Measurements from ENCODE around the gene RNF213. TPM values are rescaled to one million over a fixed set of nuclear protein-coding genes. Genes with fewer than 3 reads are reported as not detected.

Gene RNF213
- total RNA-seq, 1 experiment from 2014 or later, result 70.5 TPM

DNA sequence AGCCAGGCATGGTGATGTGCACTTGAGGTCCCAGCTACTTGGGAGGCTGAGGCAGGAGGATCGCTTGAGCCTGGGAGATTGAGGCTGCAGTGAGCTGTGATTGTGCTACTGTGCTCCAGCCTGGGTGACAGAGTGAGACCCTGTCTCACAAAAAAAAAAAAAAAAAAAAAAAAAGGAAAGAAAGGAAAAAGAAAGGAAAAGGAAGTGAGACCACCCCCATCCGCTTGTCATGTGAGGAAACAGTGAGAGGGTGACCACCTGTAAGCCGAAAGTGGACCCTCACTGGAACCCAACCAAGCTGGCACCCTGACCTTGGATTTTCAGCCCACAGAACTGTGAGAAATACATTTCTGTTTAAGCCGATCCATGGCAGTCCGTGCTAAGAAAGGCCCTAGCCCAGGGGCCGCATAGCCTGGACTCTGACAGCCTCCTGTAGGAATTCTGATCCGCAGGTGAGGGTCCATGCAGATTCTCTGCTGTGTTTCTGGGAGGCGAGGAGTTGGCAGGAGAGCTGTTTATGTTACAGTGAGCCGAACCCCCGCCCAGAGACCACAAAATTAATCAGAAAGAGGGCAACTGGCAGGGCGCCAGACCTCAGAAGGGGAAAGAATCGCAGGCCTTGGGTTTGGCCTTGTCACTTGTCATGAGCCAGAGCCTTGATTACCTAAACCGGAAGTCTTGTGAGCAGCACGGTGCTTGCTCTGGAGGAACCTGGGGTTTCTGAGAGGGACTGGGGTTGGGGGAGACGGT is 41.5 kb upstream of the RNF213 start:
- ATAC-seq, result peak; percentile 36

GRCh38 chr17:80219763-80220053 is 40.9 kb upstream of the RNF213 start:
- no peaks in the 10 kb centered on the region for H3K9me3 Mint-ChIP-seq
- POLR2A ChIA-PET, result interaction anchor here (0.8 kb wide), 1 partner anchor 68 kb away, joined by 5 read pairs; no protein-coding TSS in a partner anchor
- no peaks in the 10 kb centered on the region for H3K27me3 Mint-ChIP-seq (ENCODE audit: low read depth)
- DNase-seq (ENCODE audit: low spot score) (no peak), ATAC-seq (peak; percentile 14)
- CTCF ChIA-PET, result interaction anchor here (0.6 to 1.8 kb wide), 8 partner anchors 14 to 142 kb away, joined by 3 to 8 read pairs (median 4); partner anchors contain the start of gene GAA
- H3K4me3 Mint-ChIP-seq, result peak overlapping the region; percentile 91
- no peak overlapping the region for H3K27ac Mint-ChIP-seq
- H3K36me3 Mint-ChIP-seq, result peaks cover 7% of the 10 kb centered on the region
- H3K4me1 Mint-ChIP-seq, result peaks cover 15% of the 10 kb centered on the region
- no peak for TF ChIP-seq NFATC4 (CRISPR knock-in tag; IDR thresholded peaks at IDR 0.05)
- no peak for TF ChIP-seq OVOL2 (CRISPR knock-in tag; IDR thresholded peaks at IDR 0.05; ENCODE audit: borderline replicate concordance)
- no peak for TF ChIP-seq FOXJ3 (CRISPR knock-in tag; IDR thresholded peaks at IDR 0.05; ENCODE audit: borderline replicate concordance)
- no peak for TF ChIP-seq SOX15 (CRISPR knock-in tag; IDR thresholded peaks at IDR 0.05)
- TF ChIP-seq, protein P1, sequence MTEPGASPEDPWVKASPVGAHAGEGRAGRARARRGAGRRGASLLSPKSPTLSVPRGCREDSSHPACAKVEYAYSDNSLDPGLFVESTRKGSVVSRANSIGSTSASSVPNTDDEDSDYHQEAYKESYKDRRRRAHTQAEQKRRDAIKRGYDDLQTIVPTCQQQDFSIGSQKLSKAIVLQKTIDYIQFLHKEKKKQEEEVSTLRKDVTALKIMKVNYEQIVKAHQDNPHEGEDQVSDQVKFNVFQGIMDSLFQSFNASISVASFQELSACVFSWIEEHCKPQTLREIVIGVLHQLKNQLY (CRISPR knock-in tag; IDR thresholded peaks at IDR 0.05), result no peak
- TF ChIP-seq ZNF263 (CRISPR knock-in tag; IDR thresholded peaks at IDR 0.05; ENCODE audit: low read depth), result no peak
- TF ChIP-seq, protein P2, sequence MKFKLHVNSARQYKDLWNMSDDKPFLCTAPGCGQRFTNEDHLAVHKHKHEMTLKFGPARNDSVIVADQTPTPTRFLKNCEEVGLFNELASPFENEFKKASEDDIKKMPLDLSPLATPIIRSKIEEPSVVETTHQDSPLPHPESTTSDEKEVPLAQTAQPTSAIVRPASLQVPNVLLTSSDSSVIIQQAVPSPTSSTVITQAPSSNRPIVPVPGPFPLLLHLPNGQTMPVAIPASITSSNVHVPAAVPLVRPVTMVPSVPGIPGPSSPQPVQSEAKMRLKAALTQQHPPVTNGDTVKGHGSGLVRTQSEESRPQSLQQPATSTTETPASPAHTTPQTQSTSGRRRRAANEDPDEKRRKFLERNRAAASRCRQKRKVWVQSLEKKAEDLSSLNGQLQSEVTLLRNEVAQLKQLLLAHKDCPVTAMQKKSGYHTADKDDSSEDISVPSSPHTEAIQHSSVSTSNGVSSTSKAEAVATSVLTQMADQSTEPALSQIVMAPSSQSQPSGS (CRISPR knock-in tag; IDR thresholded peaks at IDR 0.05; ENCODE audit: borderline replicate concordance, low read depth), result no peak
- no peak for TF ChIP-seq ZNF232 (CRISPR knock-in tag; IDR thresholded peaks at IDR 0.05)
- TF ChIP-seq AR (CRISPR knock-in tag; IDR thresholded peaks at IDR 0.05), result no peak

More for the DNA sequence above, 41.5 kb upstream of the RNF213 start:
- H3K4me3 Mint-ChIP-seq, result peak overlapping the region; percentile 91
- H3K4me1 Mint-ChIP-seq, result peaks cover 10% of the 10 kb centered on the region
- H3K27me3 Mint-ChIP-seq (ENCODE audit: low read depth), result no peaks in the 10 kb centered on the region
- TF ChIP-seq CREM (CRISPR knock-in tag; IDR thresholded peaks at IDR 0.05) (no peak), ZNF317 (CRISPR knock-in tag; IDR thresholded peaks at IDR 0.05; ENCODE audit: borderline replicate concordance, low read depth) (no peak), ATF6 (CRISPR knock-in tag; IDR thresholded peaks at IDR 0.05) (no peak), MXD4 (CRISPR knock-in tag; IDR thresholded peaks at IDR 0.05; ENCODE audit: borderline replicate concordance) (no peak), NFATC4 (CRISPR knock-in tag; IDR thresholded peaks at IDR 0.05) (no peak), PRRX2 (CRISPR knock-in tag; IDR thresholded peaks at IDR 0.05) (no peak), ZNF416 (CRISPR knock-in tag; IDR thresholded peaks at IDR 0.05) (no peak), ETV6 (CRISPR knock-in tag; IDR thresholded peaks at IDR 0.05) (no peak), ZNF671 (CRISPR knock-in tag; IDR thresholded peaks at IDR 0.05) (no peak), RORB (CRISPR knock-in tag; IDR thresholded peaks at IDR 0.05) (no peak), TP53 (CRISPR knock-in tag; IDR thresholded peaks at IDR 0.05) (no peak), IRF2 (CRISPR knock-in tag; IDR thresholded peaks at IDR 0.05; ENCODE audit: borderline replicate concordance, low read depth) (no peak), AR (CRISPR knock-in tag; IDR thresholded peaks at IDR 0.05) (no peak)
- TF ChIP-seq, protein P3, sequence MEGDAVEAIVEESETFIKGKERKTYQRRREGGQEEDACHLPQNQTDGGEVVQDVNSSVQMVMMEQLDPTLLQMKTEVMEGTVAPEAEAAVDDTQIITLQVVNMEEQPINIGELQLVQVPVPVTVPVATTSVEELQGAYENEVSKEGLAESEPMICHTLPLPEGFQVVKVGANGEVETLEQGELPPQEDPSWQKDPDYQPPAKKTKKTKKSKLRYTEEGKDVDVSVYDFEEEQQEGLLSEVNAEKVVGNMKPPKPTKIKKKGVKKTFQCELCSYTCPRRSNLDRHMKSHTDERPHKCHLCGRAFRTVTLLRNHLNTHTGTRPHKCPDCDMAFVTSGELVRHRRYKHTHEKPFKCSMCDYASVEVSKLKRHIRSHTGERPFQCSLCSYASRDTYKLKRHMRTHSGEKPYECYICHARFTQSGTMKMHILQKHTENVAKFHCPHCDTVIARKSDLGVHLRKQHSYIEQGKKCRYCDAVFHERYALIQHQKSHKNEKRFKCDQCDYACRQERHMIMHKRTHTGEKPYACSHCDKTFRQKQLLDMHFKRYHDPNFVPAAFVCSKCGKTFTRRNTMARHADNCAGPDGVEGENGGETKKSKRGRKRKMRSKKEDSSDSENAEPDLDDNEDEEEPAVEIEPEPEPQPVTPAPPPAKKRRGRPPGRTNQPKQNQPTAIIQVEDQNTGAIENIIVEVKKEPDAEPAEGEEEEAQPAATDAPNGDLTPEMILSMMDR (IDR thresholded peaks at IDR 0.05), result no peak
- ChIA-PET POLR2A (interaction anchor here (0.8 kb wide), 1 partner anchor 68 kb away, joined by 5 read pairs; no protein-coding TSS in a partner anchor), CTCF (interaction anchor here (0.9 to 1.5 kb wide), 3 partner anchors 37 to 118 kb away, joined by 3 to 8 read pairs (median 3); partner anchors contain the start of gene GAA)
- H3K27ac Mint-ChIP-seq, result peak overlapping the region; percentile 63; the same call in 1 of the 2 replicates
- peaks cover 7% of the 10 kb centered on the region for H3K36me3 Mint-ChIP-seq
- H3K9me3 Mint-ChIP-seq, result no peaks in the 10 kb centered on the region
- no peak for DNase-seq (ENCODE audit: low spot score)

Measured in WTC11 (cell line).